Suprapubic skin (tissue), 4 donors: ENCODE results near the gene PPP2R2B. TPM values are rescaled to one million over a fixed set of nuclear protein-coding genes. Genes with fewer than 3 reads are reported as not detected.

Source experiments
- DNase-seq, 2 donors: peaks; one replicate each; pipeline ENCODE4 v3.0.0-alpha.2; 2019; ENCODE audit warnings: low spot score in 2 of 2
- H3K27ac ChIP-seq: fragments of 200-600 bp; sonication (generic); one replicate; pipeline ENCODE4 v1.5.1; 2019
- H3K27me3 ChIP-seq: fragments of 200-600 bp; sonication (generic); one replicate; pipeline ENCODE4 v1.5.1; 2019
- H3K36me3 ChIP-seq: fragments of 200-600 bp; sonication (generic); one replicate; pipeline ENCODE4 v1.5.1; 2019
- H3K4me1 ChIP-seq: fragments of 200-600 bp; sonication (generic); one replicate; pipeline ENCODE4 v1.5.1; 2019
- H3K4me3 ChIP-seq: fragments of 200-600 bp; sonication (generic); one replicate; pipeline ENCODE4 v1.5.1; 2019; ENCODE audit warnings: mild to moderate bottlenecking
- H3K9me3 ChIP-seq: fragments of 200-600 bp; sonication (generic); one replicate; pipeline ENCODE4 v1.5.1; 2019
- CTCF ChIP-seq, 2 donors: fragments of 200-600 bp in 1 of 2; fragments of 450-650 bp in 1 of 2; sonication (generic) in 1 of 2; IDR thresholded peaks; one replicate each; pipeline ENCODE4 v1.5.1; 2016 to 2019; ENCODE audit warnings: antibody characterized with exemption in 2 of 2, mild to moderate bottlenecking in 1 of 2, moderate library complexity in 1 of 2
- EP300 ChIP-seq: sonication (generic); formaldehyde crosslinking; IDR thresholded peaks from one replicate; pipeline ENCODE4 v1.6.1; 2017; ENCODE audit warnings: antibody characterized with exemption
- POLR2A ChIP-seq, 2 donors: fragments of 450-650 bp; IDR thresholded peaks; one replicate each; pipeline ENCODE4 v1.6.1; 2017; ENCODE audit warnings: antibody characterized with exemption in 2 of 2, mild to moderate bottlenecking in 2 of 2, moderate library complexity in 2 of 2
- POLR2AphosphoS5 ChIP-seq, 3 donors: sonication (generic); formaldehyde crosslinking; IDR thresholded peaks; one replicate each; pipeline ENCODE4 v1.6.1; 2017; ENCODE audit warnings: antibody characterized with exemption in 3 of 3
- WGBS: methylation state at CpG from one replicate; pipeline ENCODE4 v1.1.5; 2018; 5-methylcytosine and 5-hydroxymethylcytosine counted together
- total RNA-seq, 4 donors: library from RNA; depleted of rRNA; stranded (reverse); fragments of >200 nt; gene quantifications; one replicate each; pipeline ENCODE4 v1.1.0, GENCODE V29; 2016

PPP2R2B gene
- total RNA-seq, 4 donors from 2014 or later: 1.2 to 6.4 (median 3.8) TPM

- Histone ChIP-seq H3K4me1 (no peaks in the 10 kb centered on the region), H3K9me3 (no peaks in the 10 kb centered on the region), H3K4me3 (no peak overlapping the region), H3K36me3 (no peaks in the 10 kb centered on the region), H3K27ac (no peak overlapping the region), H3K27me3 (no peaks in the 10 kb centered on the region)
- WGBS: 78% methylated on average over 10 of the region's 10 CpGs
- no peak for TF ChIP-seq POLR2A (IDR thresholded peaks at IDR 0.05)
- TF ChIP-seq CTCF (IDR thresholded peaks at IDR 0.05): no peak
- no peak for TF ChIP-seq POLR2AphosphoS5 (IDR thresholded peaks at IDR 0.05)
- no peak for TF ChIP-seq EP300
- DNase-seq: no peak
Measured at GRCh38 chr5:146813346-146814157, 65.0 kb downstream of the PPP2R2B start.

GRCh38 chr5:146805081-146805480, 73.5 kb downstream of the PPP2R2B start:
- WGBS: 80% methylated on average over 1 of the region's 1 CpG
- no peaks in the 10 kb centered on the region for H3K36me3 ChIP-seq
- no peak for DNase-seq
- no peaks in the 10 kb centered on the region for H3K4me1 ChIP-seq
- H3K9me3 ChIP-seq: no peaks in the 10 kb centered on the region
- H3K27me3 ChIP-seq: no peaks in the 10 kb centered on the region
- no peak overlapping the region for H3K27ac ChIP-seq
- TF ChIP-seq CTCF (IDR thresholded peaks at IDR 0.05) (no peak), EP300 (no peak), POLR2AphosphoS5 (IDR thresholded peaks at IDR 0.05) (no peak), POLR2A (IDR thresholded peaks at IDR 0.05) (no peak)
- no peak overlapping the region for H3K4me3 ChIP-seq

- 79% methylated on average over 3 of the region's 3 CpGs for WGBS
- H3K36me3 ChIP-seq: no peaks in the 10 kb centered on the region
- TF ChIP-seq POLR2AphosphoS5 (IDR thresholded peaks at IDR 0.05) (no peak), CTCF (IDR thresholded peaks at IDR 0.05) (no peak), POLR2A (IDR thresholded peaks at IDR 0.05) (no peak), EP300 (no peak)
- no peaks in the 10 kb centered on the region for H3K9me3 ChIP-seq
- DNase-seq: no peak
- no peaks in the 10 kb centered on the region for H3K4me1 ChIP-seq
- H3K27me3 ChIP-seq: no peaks in the 10 kb centered on the region
- no peak overlapping the region for H3K27ac ChIP-seq
- no peak overlapping the region for H3K4me3 ChIP-seq
Measured at GRCh38 chr5:146802945-146803522, 75.5 kb downstream of the PPP2R2B start.

DNA sequence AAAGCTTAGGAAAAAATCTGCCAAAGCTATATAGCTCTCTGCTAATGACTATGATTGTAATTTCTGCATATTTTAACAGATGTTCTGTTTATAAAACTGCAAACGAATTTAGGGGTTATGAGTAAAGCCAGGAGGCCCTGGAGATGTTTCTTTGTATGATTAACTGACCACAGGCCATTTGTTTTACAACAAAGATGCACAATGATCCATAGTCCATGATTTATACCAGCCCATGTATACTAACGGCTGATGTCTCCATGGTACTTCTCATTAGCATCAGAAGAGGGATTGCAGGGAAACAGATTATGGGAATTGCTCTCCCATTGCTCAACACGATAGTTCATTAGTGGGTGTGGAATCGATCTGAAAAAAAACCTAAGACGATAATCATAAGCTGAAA, 78.9 kb downstream of the PPP2R2B start:
- no peak for DNase-seq
- H3K9me3 ChIP-seq: no peaks in the 10 kb centered on the region
- H3K4me1 ChIP-seq: peaks cover 14% of the 10 kb centered on the region
- no peak for TF ChIP-seq POLR2A (IDR thresholded peaks at IDR 0.05)
- no peak for TF ChIP-seq EP300
- TF ChIP-seq CTCF (IDR thresholded peaks at IDR 0.05): no peak
- TF ChIP-seq POLR2AphosphoS5 (IDR thresholded peaks at IDR 0.05): no peak
- H3K27ac ChIP-seq: no peak overlapping the region
- no peaks in the 10 kb centered on the region for H3K27me3 ChIP-seq
- no peak overlapping the region for H3K4me3 ChIP-seq
- WGBS: 82% methylated on average over 5 of the region's 5 CpGs
- no peaks in the 10 kb centered on the region for H3K36me3 ChIP-seq

DNA sequence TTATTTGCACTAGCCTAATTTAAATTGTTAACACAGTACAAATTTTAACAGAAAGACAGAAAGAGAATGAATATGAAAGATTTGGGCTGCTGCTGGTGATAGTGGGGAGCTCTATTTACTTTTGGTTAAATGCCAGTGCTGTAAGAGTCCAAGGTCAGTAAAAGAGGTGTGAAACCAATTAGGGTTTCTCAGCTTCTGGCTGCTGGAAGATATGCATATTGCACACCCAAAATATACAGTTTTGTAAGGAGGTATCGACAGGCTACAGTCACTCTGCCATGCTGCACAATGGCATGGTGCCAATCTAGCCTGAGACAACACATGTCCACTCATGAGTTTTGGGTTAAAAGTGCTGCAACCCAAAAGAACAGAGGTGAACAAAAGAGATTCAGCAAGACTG, 79.3 kb downstream of the PPP2R2B start:
- DNase-seq: no peak
- Histone ChIP-seq H3K27me3 (no peaks in the 10 kb centered on the region), H3K36me3 (no peaks in the 10 kb centered on the region), H3K27ac (no peak overlapping the region), H3K4me1 (peaks cover 14% of the 10 kb centered on the region), H3K9me3 (no peaks in the 10 kb centered on the region), H3K4me3 (no peak overlapping the region)
- no peak for TF ChIP-seq CTCF (IDR thresholded peaks at IDR 0.05)
- TF ChIP-seq POLR2A (IDR thresholded peaks at IDR 0.05): no peak
- no peak for TF ChIP-seq POLR2AphosphoS5 (IDR thresholded peaks at IDR 0.05)
- TF ChIP-seq EP300: no peak
- 63% methylated on average over 1 of the region's 1 CpG for WGBS
